Prostate gland (tissue), 2 donors: ENCODE data around the gene ZNF25. TPM values are rescaled to one million over a fixed set of nuclear protein-coding genes. Genes with fewer than 3 reads are reported as not detected.

Experiments used
- DNase-seq: peaks from one replicate; pipeline ENCODE4 v3.0.0-alpha.2; 2019; ENCODE audit warnings: low spot score
- H3K27ac ChIP-seq, 2 donors: fragments of 200-600 bp; sonication (generic); 2 replicates each; pipeline ENCODE4 v1.5.1; 2017 to 2019
- H3K27me3 ChIP-seq: fragments of 200-600 bp; sonication (generic); replicated peaks from 2 replicates; pipeline ENCODE4 v1.5.1; 2019; ENCODE audit not compliant: insufficient read depth
- H3K36me3 ChIP-seq, 2 donors: fragments of 200-600 bp; sonication (generic); 1 replicate in 1 of 2; 2 replicates in 1 of 2; pipeline versions ENCODE4 v1.5.1 to v1.8.1; 2017 to 2019
- H3K4me1 ChIP-seq: fragments of 200-600 bp; sonication (generic); replicated peaks from 2 replicates; pipeline ENCODE4 v1.5.1; 2019
- H3K4me3 ChIP-seq, 2 donors: fragments of 200-600 bp; sonication (generic); 2 replicates each; pipeline ENCODE4 v1.5.1; 2017 to 2019
- H3K9me3 ChIP-seq: fragments of 200-600 bp; sonication (generic); 2 replicates; pipeline ENCODE4 v1.5.1; 2017
- POLR2A ChIP-seq: fragments of 450-650 bp; IDR thresholded peaks from one replicate; pipeline ENCODE4 v1.6.1; 2016; ENCODE audit warnings: antibody characterized with exemption, mild to moderate bottlenecking
- POLR2AphosphoS5 ChIP-seq: sonication (generic); formaldehyde crosslinking; IDR thresholded peaks from one replicate; pipeline ENCODE4 v1.6.1; 2017; ENCODE audit warnings: antibody characterized with exemption
- WGBS: methylation state at CpG from one replicate; pipeline ENCODE4 v1.1.5; 2018; 5-methylcytosine and 5-hydroxymethylcytosine counted together
- intact Hi-C: fragments of 100-400 bp; cut with DNase I; formaldehyde crosslinking; loops from one replicate; pipeline ENCODE4 v1.14.2; 2022
- total RNA-seq, 2 donors: library from RNA; depleted of rRNA; stranded (reverse); fragments of >200 nt; gene quantifications; one replicate each; pipeline ENCODE4 v1.1.0, GENCODE V29; 2016
- TF ChIP-seq, protein P1 (sequence below), 4 experiments: fragments of 200-600 bp in 2 of 4; fragments of 450-650 bp in 2 of 4; sonication (generic) in 2 of 4; IDR thresholded peaks; 1 replicate in 3 of 4; 2 replicates in 1 of 4; pipeline ENCODE4 v1.5.1; 2016 to 2019; ENCODE audit warnings: antibody characterized with exemption in 4 of 4, mild to moderate bottlenecking in 2 of 4, moderate library complexity in 2 of 4

The ZNF25 gene
- total RNA-seq, 2 donors from 2014 or later, result 9.8 to 13.0 TPM

DNA sequence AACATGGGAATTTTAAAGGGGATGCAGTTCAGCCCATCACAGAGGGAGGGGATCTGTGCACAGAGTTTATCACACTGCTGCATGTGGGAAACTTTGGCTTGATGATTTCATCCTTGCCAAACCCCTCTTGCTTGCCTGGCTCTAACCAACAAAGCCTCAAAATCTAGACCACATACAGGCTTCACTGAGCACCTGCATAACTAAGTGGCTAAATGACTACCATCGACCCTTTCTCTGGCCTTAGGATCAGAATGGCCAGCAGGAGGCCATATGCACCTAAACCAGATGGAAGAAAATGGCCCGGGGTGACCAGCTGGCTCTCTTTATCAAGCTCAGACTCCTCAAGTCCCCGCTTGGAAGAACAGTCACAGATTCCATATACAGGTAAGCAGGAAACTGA, 15.6 kb upstream of the ZNF25 start:
- Histone ChIP-seq H3K27ac (no peak overlapping the region), H3K9me3 (no peaks in the 10 kb centered on the region), H3K36me3 (no peaks in the 10 kb centered on the region), H3K4me3 (no peak overlapping the region), H3K4me1 (no peaks in the 10 kb centered on the region), H3K27me3 (no peaks in the 10 kb centered on the region)
- TF ChIP-seq, protein P1, sequence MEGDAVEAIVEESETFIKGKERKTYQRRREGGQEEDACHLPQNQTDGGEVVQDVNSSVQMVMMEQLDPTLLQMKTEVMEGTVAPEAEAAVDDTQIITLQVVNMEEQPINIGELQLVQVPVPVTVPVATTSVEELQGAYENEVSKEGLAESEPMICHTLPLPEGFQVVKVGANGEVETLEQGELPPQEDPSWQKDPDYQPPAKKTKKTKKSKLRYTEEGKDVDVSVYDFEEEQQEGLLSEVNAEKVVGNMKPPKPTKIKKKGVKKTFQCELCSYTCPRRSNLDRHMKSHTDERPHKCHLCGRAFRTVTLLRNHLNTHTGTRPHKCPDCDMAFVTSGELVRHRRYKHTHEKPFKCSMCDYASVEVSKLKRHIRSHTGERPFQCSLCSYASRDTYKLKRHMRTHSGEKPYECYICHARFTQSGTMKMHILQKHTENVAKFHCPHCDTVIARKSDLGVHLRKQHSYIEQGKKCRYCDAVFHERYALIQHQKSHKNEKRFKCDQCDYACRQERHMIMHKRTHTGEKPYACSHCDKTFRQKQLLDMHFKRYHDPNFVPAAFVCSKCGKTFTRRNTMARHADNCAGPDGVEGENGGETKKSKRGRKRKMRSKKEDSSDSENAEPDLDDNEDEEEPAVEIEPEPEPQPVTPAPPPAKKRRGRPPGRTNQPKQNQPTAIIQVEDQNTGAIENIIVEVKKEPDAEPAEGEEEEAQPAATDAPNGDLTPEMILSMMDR (IDR thresholded peaks at IDR 0.05), result no peak
- no peak for TF ChIP-seq POLR2AphosphoS5
- TF ChIP-seq POLR2A, result no peak
- 73% methylated on average over 3 of the region's 3 CpGs for WGBS
- DNase-seq, result no peak
- intact Hi-C loops, result no loop called here

DNA sequence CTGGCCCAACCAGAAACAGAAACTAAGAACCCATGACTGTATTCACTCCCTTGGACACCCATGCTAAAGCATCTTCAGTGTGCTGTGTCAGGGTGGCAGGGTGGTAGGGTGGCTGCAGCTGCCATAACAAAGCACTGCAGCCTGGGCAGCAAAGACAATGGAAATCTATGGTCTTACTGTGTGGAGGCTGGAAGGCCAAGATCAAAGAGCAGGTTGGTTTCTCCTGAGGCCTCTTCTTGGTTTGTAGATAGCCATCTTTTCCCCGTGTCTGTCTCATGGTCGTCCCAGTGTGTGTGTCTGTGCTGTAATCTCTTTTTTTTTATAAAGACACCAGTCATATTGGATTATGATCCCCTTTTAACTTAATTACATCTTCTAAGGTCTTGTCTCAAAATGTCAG, 15.2 kb upstream of the ZNF25 start:
- intact Hi-C loops, result no loop called here
- WGBS, result 80% methylated on average over 2 of the region's 2 CpGs

DNA sequence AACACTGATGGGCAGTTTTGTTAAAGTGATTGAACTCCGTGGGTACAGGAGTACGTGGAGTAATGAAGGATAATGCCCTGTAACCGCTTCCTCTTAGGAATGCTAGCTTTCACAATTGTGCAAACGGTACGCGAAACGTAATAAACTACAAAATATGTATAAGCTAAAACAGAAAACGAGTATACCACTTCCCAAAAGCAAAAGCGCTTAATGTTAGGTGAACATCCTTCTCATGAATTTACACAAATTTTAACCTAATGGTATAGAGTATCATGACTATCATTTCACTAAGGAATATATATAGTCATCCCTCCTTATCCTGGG, 395 bp upstream of the ZNF25 start:
- DNase-seq, result no peak
- 2% methylated on average over 9 of the region's 9 CpGs for WGBS
- Histone ChIP-seq H3K4me1 (no peaks in the 10 kb centered on the region), H3K9me3 (no peaks in the 10 kb centered on the region), H3K36me3 (no peaks in the 10 kb centered on the region), H3K27me3 (no peaks in the 10 kb centered on the region), H3K27ac (peak overlapping the region; percentile 96 to 99), H3K4me3 (peak overlapping the region; percentile 78 to 96)
- TF ChIP-seq POLR2A (no peak), POLR2AphosphoS5 (no peak)
- TF ChIP-seq, protein P1 (IDR thresholded peaks at IDR 0.05), result no peak
- intact Hi-C loops, result loop anchor here (2.0 to 5.0 kb wide), 3 partner anchors 35 to 120 kb away; partner anchors contain the start of genes ZNF248, ZNF33A and ZNF37A

More for the DNA sequence above, 15.2 kb upstream of the ZNF25 start:
- no peaks in the 10 kb centered on the region for H3K27me3 ChIP-seq
- no peaks in the 10 kb centered on the region for H3K36me3 ChIP-seq
- no peak overlapping the region for H3K4me3 ChIP-seq
- TF ChIP-seq POLR2A (no peak), POLR2AphosphoS5 (no peak)
- TF ChIP-seq, protein P1 (IDR thresholded peaks at IDR 0.05), result no peak
- DNase-seq, result no peak
- no peaks in the 10 kb centered on the region for H3K4me1 ChIP-seq
- no peak overlapping the region for H3K27ac ChIP-seq
- no peaks in the 10 kb centered on the region for H3K9me3 ChIP-seq

DNA sequence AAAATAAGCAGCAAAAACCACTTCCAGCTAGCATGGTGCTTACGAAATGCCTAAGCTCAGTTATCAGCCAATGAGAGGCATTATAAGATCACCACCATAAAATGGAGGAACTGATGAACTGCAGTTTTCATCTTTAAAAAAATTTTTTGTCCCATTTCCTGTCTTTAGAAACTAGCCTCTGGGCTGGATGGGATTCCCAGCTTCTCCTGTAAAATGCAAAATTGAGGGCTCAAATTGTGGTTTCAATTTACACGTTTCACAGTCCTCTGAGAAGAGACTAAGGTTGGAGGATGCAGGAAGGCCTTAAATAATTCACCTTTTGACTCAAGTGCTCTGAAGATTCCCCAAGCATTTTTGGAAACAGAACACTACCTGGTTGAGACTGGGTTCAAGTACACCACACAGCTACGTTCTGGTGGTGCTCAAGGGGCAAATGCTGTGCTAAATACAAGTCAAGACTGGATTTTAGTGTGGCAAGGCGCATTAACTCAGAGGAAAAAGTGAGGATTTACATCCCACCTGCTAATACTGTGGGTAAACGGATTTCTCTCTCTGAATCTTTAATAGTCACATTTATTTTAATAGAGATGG, 951 bp downstream of the ZNF25 start:
- H3K27me3 ChIP-seq, result no peaks in the 10 kb centered on the region
- TF ChIP-seq POLR2A, result no peak
- TF ChIP-seq, protein P1 (IDR thresholded peaks at IDR 0.05), result peak in 1 of 4 experiments; percentile 8
- TF ChIP-seq POLR2AphosphoS5, result no peak
- DNase-seq, result no peak
- intact Hi-C loops, result loop anchor here (5.0 kb wide), 1 partner anchor 37 kb away; the partner anchor contains the start of gene ZNF33A
- 21% methylated on average over 5 of the region's 5 CpGs for WGBS
- no peaks in the 10 kb centered on the region for H3K36me3 ChIP-seq
- no peaks in the 10 kb centered on the region for H3K4me1 ChIP-seq
- peak overlapping the region; percentile 96 to 99 for H3K27ac ChIP-seq
- no peaks in the 10 kb centered on the region for H3K9me3 ChIP-seq
- H3K4me3 ChIP-seq, result peak overlapping the region; percentile 78 to 96

DNA sequence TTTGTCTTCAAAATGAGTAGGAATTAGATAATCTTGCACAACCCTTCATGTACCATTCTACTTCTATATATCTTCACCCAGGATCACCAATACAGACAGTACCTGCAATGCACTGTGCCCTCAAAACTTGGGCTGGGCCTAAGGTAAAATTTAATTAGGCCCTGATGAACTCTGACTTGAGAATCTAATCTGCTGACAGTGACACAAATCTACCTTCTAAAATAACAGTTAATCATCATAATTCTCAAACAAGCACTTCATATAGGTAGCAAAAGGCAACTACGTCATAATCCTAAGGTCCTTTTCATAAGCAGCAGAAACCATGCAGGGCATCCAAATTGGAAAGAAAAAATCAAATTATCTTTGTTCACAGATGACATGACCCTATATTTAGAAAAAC, 4.1 kb downstream of the ZNF25 start:
- Histone ChIP-seq H3K9me3 (no peaks in the 10 kb centered on the region), H3K27me3 (no peaks in the 10 kb centered on the region), H3K4me3 (no peak overlapping the region), H3K4me1 (no peaks in the 10 kb centered on the region), H3K36me3 (no peaks in the 10 kb centered on the region), H3K27ac (no peak overlapping the region)
- TF ChIP-seq, protein P1 (IDR thresholded peaks at IDR 0.05), result no peak
- TF ChIP-seq POLR2AphosphoS5 (no peak), POLR2A (no peak)
- WGBS, result 97% methylated on average over 1 of the region's 1 CpG
- intact Hi-C loops, result no loop called here
- DNase-seq, result no peak
